ENCODE measurements around the gene KIF9.
"Not testable (repeated sequence)": the region's sequence is repeated elsewhere in the genome, so short reads cannot be mapped to it uniquely, and the experiment has no call there.

KIF9 gene

GRCh38 chr3:47299381-47300318 is 17.1 kb upstream of the KIF9 start:
- Mint-ChIP-seq H3K27me3 (no peaks in the 10 kb centered on the region), H3K9me3 (no peaks in the 10 kb centered on the region), H3K36me3 (ENCODE audit: low read depth) (peaks cover 39% of the 10 kb centered on the region), H3K27ac (no peak overlapping the region), H3K4me1 (peaks cover 38% of the 10 kb centered on the region), H3K4me3 (no peak overlapping the region)
- ATAC-seq = no peak
- no peak for DNase-seq

- DNase-seq (no peak), ATAC-seq (no peak)
- Mint-ChIP-seq H3K9me3 (no peaks in the 10 kb centered on the region), H3K27ac (no peak overlapping the region), H3K36me3 (ENCODE audit: low read depth) (peaks cover 37% of the 10 kb centered on the region), H3K27me3 (no peaks in the 10 kb centered on the region), H3K4me3 (no peak overlapping the region), H3K4me1 (peaks cover 38% of the 10 kb centered on the region)
These were observed 15.8 kb upstream of the KIF9 start for GRCh38 chr3:47298439-47298838.

- no peaks in the 10 kb centered on the region for H3K27me3 Mint-ChIP-seq
- no peak overlapping the region for H3K27ac Mint-ChIP-seq
- peaks cover 29% of the 10 kb centered on the region for H3K36me3 Mint-ChIP-seq (ENCODE audit: low read depth)
- H3K9me3 Mint-ChIP-seq = no peaks in the 10 kb centered on the region
- no peak for DNase-seq
- ATAC-seq = no peak
- H3K4me1 Mint-ChIP-seq = peaks cover 34% of the 10 kb centered on the region
- no peak overlapping the region for H3K4me3 Mint-ChIP-seq
These were observed 14.1 kb upstream of the KIF9 start for GRCh38 chr3:47296562-47297302.

GRCh38 chr3:47295976-47296375 is 13.4 kb upstream of the KIF9 start:
- Mint-ChIP-seq H3K4me1 (peaks cover 37% of the 10 kb centered on the region), H3K4me3 (no peak overlapping the region), H3K27ac (no peak overlapping the region), H3K9me3 (no peaks in the 10 kb centered on the region), H3K27me3 (no peaks in the 10 kb centered on the region), H3K36me3 (ENCODE audit: low read depth) (peaks cover 26% of the 10 kb centered on the region)
- ATAC-seq (no peak), DNase-seq (no peak)

- no peak overlapping the region for H3K27ac Mint-ChIP-seq
- H3K9me3 Mint-ChIP-seq = no peaks in the 10 kb centered on the region
- H3K4me3 Mint-ChIP-seq = no peak overlapping the region
- peaks cover 38% of the 10 kb centered on the region for H3K4me1 Mint-ChIP-seq
- ATAC-seq = no peak
- H3K27me3 Mint-ChIP-seq = no peaks in the 10 kb centered on the region
- H3K36me3 Mint-ChIP-seq (ENCODE audit: low read depth) = peaks cover 27% of the 10 kb centered on the region
- DNase-seq = no peak
These were observed 12.7 kb upstream of the KIF9 start for GRCh38 chr3:47295322-47295721.

DNA sequence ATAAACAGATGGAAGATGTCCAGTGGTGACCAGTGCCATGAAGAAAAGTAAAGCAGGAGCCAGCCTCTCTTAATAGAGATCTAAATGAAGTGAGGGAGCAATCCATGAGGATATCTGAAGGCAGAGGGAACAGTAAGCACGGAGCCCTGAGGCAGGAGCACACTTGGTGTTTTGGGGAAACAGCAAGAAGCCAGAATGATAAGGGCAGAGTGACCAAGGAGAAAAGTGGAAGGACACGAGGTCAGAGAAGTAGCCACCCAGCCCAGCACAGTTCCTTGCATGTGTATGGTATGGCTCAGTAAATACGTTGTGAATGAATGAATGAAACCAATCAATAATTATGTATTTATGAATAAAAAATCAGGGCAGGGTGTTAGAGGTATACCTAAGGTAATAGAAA is 11.8 kb upstream of the KIF9 start:
- Mint-ChIP-seq H3K27me3 (no peaks in the 10 kb centered on the region), H3K27ac (no peak overlapping the region), H3K4me1 (peaks cover 38% of the 10 kb centered on the region), H3K36me3 (ENCODE audit: low read depth) (peaks cover 30% of the 10 kb centered on the region), H3K9me3 (no peaks in the 10 kb centered on the region), H3K4me3 (no peak overlapping the region)
- DNase-seq (no peak), ATAC-seq (no peak)

- no peak overlapping the region for H3K27ac Mint-ChIP-seq
These were observed 11.2 kb upstream of the KIF9 start for GRCh38 chr3:47293822-47294221.

GRCh38 chr3:47291754-47292420 is 9.3 kb upstream of the KIF9 start:
- peaks cover 22% of the 10 kb centered on the region for H3K4me1 Mint-ChIP-seq
- not testable (repeated sequence) for H3K27me3 Mint-ChIP-seq, H3K27ac Mint-ChIP-seq, DNase-seq, H3K4me3 Mint-ChIP-seq, H3K9me3 Mint-ChIP-seq, ATAC-seq
- peaks cover 26% of the 10 kb centered on the region for H3K36me3 Mint-ChIP-seq (ENCODE audit: low read depth)

More at GRCh38 chr3:47293822-47294221, 11.2 kb upstream of the KIF9 start:
- peaks cover 36% of the 10 kb centered on the region for H3K4me1 Mint-ChIP-seq
- H3K36me3 Mint-ChIP-seq (ENCODE audit: low read depth) = peaks cover 28% of the 10 kb centered on the region
- H3K4me3 Mint-ChIP-seq = no peak overlapping the region
- H3K27me3 Mint-ChIP-seq = no peaks in the 10 kb centered on the region
- no peaks in the 10 kb centered on the region for H3K9me3 Mint-ChIP-seq
- ATAC-seq (no peak), DNase-seq (no peak)

- no peak for DNase-seq
- H3K36me3 Mint-ChIP-seq (ENCODE audit: low read depth) = peaks cover 27% of the 10 kb centered on the region
- ATAC-seq = no peak
- no peak overlapping the region for H3K27ac Mint-ChIP-seq
- peaks cover 21% of the 10 kb centered on the region for H3K4me1 Mint-ChIP-seq
- H3K4me3 Mint-ChIP-seq = no peak overlapping the region
- no peaks in the 10 kb centered on the region for H3K27me3 Mint-ChIP-seq
- no peaks in the 10 kb centered on the region for H3K9me3 Mint-ChIP-seq
These were observed 8.7 kb upstream of the KIF9 start for GRCh38 chr3:47291158-47291753.

- Mint-ChIP-seq H3K9me3 (no peaks in the 10 kb centered on the region), H3K4me1 (peaks cover 30% of the 10 kb centered on the region), H3K4me3 (no peak overlapping the region), H3K27me3 (no peaks in the 10 kb centered on the region), H3K36me3 (ENCODE audit: low read depth) (peaks cover 34% of the 10 kb centered on the region), H3K27ac (no peak overlapping the region)
- DNase-seq (no peak), ATAC-seq (no peak)
These were observed 6.6 kb upstream of the KIF9 start for GRCh38 chr3:47288966-47289910.

DNA sequence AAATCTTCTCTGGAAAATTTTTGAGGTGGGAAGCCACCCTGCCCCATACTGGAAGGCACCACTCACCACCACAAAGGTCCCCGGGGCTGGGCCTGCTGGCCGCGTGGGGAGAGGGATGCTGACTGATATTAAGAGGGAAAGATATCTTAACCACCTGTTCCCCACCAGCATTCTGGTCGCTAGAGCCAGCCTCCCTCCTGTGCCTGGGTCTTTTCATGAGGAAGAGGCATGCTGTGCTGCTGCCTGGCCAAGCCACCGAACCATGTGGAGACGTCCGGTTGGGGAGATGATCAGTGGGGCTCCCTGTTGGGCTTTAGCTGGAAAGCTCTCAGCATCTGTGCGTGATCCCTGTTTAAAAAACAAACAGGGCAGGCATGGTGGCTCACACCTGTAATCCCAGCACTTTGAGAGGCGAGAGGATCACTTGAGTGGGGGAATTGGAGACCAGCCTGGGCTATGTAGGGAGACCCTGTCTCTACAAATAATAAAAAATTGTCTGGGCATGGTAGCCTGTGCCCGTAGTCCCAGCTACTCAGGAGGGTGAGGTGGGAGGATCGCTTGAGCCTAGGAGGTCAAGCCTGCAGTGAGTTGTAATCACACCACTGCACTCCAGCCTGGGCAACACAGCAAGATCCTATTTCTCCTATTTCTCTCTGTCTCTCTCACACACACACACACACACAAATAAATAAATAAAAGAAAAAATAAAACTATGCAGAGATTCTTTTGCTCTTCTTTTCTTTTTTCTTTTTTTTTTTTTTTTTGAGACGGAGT is 1.2 kb upstream of the KIF9 start:
- H3K4me1 Mint-ChIP-seq = peaks cover 47% of the 10 kb centered on the region
- no peaks in the 10 kb centered on the region for H3K27me3 Mint-ChIP-seq
- peak; percentile 37 for ATAC-seq
- peak overlapping the region; percentile 99 for H3K4me3 Mint-ChIP-seq
- peaks cover 29% of the 10 kb centered on the region for H3K36me3 Mint-ChIP-seq (ENCODE audit: low read depth)
- H3K9me3 Mint-ChIP-seq = no peaks in the 10 kb centered on the region
- DNase-seq = peak; percentile 59
- H3K27ac Mint-ChIP-seq = peak overlapping the region; percentile 100

DNA sequence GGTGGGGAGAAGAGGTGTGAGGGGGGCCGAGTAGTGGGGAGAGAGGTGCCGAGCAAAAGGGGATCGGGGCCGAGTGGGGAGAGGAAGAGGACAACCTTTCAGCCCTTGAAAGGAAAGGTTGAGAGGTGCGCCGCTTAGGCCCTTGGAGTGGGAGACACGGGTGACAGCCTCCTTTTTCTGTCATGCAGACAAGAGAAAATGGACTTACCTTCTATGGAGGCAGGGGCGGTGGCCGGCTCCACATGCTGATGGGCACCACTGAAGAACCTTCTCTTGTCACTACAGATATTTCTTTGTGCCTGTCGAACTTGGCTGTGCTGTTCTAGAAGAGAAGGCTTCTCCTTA is 566 bp upstream of the KIF9 start:
- Mint-ChIP-seq H3K27ac (peak overlapping the region; percentile 100), H3K4me3 (peak overlapping the region; percentile 99), H3K27me3 (no peaks in the 10 kb centered on the region), H3K9me3 (no peaks in the 10 kb centered on the region), H3K36me3 (ENCODE audit: low read depth) (peaks cover 23% of the 10 kb centered on the region), H3K4me1 (peaks cover 47% of the 10 kb centered on the region)
- ATAC-seq (peak; percentile 2), DNase-seq (peak; percentile 42)

- no peak for DNase-seq
- H3K36me3 Mint-ChIP-seq (ENCODE audit: low read depth) = peaks cover 14% of the 10 kb centered on the region
- H3K27ac Mint-ChIP-seq = no peak overlapping the region
- ATAC-seq = no peak
- no peak overlapping the region for H3K4me3 Mint-ChIP-seq
- H3K27me3 Mint-ChIP-seq = no peaks in the 10 kb centered on the region
- H3K4me1 Mint-ChIP-seq = peaks cover 33% of the 10 kb centered on the region
- H3K9me3 Mint-ChIP-seq = no peaks in the 10 kb centered on the region
These were observed 2.1 kb downstream of the KIF9 start for GRCh38 chr3:47280519-47280918.
